Measurements from ENCODE around the gene AP4S1.

DNA sequence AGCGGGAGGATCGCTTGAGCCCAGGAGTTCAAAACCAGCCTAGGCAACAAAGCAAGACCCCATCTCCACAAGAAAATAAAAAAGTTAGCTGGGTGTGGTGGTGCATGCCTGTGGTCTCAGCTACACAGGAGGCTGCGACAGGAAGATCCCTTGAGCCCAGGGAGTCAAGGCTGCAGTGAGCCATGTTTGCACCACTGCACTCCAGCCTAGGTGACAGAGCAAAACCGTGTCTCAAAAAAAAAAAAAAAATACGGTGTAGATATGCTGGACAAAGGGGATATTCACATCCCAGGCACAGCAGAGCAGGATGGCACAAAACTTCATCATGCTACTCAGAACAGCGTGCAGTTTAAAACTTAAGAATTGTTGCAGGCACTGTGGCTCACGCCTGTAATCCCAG lies 25.6 kb downstream of the AP4S1 start:
- TF ChIP-seq CTCF (IDR thresholded peaks at IDR 0.05), result no peak
- TF ChIP-seq POLR2AphosphoS5 (IDR thresholded peaks at IDR 0.05; ENCODE audit: low read depth, low read length), result no peak
- no peak for TF ChIP-seq REST (IDR thresholded peaks at IDR 0.05; ENCODE audit: insufficient read depth in 1 of 2, low read depth in 2 of 2, low read length in 1 of 2)
- TF ChIP-seq SIN3A (IDR thresholded peaks at IDR 0.05; ENCODE audit: borderline replicate concordance, insufficient read depth, low read depth, low read length), result no peak

Data from Panc1 (cell line).